SH-SY5Y (cell line): ENCODE data around the gene NPAS2.

Experiments used
- GATA2 ChIP-seq: IDR thresholded peaks from 2 replicates; pipeline ENCODE4 v1.6.1; 2011; ENCODE audit warnings: mild to moderate bottlenecking, low read depth, low read length
- GATA3 ChIP-seq: IDR thresholded peaks from 2 replicates; pipeline ENCODE4 v1.6.1; 2011; ENCODE audit warnings: low read depth, mild to moderate bottlenecking, low read length, moderate library complexity

The NPAS2 gene

DNA sequence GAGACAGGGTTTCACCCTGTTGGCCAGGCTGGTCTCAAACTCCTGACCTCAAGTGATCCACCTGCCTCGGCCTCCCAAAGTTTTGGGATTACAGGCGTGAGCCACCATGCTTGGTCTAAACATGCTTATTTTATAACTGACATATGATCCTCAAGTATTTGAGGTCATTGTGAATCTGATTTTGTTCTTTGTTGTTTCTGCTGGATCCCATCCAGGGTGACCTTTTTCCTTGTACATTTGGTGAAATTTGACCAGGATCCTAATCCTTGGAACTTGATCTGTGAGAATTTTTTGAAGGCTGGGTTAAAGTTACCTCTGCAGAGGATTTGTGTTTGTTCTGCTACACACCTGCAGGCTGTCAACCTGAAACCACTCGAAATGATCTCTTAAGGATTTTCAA, 49.2 kb downstream of the NPAS2 start:
- TF ChIP-seq GATA2 (no peak), GATA3 (no peak)

DNA sequence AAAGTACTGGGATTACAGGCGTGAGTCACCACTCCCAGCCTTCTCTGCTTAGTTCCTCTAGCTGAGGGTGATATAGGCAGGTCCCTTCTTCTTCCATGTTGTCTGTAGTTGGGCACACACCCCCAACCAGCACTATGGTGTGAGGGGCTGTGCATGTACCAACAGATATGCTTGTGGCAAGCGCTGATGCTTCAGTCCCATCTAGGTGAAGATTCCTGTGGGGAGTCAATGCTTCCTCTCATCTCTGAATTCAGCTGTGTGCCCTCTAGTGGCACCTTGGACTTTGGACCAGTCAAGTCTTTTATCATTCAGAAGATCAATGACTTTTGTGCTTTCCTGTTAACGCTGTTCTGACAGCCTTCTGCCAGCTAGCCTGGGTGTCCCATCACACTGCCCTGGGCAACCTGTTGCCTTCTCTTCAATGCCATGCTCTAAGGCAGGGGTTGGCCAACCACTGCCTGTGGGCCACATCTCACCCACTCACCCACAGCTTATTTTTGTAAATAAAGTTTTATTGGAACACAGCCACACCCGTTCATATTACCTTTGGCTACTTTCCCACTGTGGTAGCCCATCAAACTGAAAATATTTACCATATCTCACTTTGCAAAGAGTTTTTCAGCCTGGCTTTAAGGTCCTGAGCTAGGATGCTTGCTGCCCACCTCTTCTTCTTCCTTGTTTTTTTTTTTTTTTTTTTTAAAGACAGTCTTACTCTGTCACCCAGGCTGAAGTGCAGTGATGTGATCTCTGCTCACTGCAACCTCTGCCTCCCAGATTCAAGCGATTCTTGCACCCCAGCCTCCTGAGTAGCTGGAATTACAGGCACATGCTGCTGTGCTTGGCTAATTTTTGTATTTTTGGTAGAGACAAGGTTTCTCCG, 51.0 kb downstream of the NPAS2 start:
- TF ChIP-seq GATA2 (no peak), GATA3 (no peak)

DNA sequence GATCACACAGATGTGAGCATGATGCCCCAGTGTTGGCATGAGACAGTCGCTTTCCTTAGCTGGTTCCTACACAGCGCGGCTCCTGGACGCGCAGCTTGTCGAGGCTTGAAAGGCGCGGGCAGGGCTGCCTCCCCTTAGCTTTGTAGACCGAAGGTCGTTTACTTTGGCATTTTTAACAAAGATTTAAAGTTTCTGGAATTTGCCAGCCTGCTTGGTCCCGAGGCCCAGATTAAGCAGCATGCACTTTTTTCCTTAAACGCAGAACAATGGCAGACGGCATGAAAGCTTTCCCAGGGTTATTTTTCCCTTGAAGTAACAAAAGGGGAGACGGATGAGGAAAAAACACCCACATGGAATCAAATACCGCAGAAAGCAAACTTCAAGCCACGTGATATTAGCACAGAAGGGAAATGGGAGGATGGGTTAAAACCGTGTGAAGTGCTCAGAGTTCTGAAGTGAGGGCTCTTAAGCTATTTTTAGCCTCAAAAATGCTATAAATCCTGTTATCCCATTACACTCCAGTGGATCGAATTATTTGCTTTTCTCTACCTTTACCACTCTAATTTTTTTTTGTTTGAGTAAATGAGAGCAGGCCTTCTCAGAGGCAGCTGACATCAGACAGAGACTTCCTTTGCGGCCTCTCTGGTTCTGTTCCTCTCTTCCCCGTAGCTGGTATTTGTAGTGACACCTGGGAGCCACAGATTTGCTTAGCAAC, 55.7 kb downstream of the NPAS2 start:
- TF ChIP-seq GATA2 (no peak), GATA3 (no peak)

DNA sequence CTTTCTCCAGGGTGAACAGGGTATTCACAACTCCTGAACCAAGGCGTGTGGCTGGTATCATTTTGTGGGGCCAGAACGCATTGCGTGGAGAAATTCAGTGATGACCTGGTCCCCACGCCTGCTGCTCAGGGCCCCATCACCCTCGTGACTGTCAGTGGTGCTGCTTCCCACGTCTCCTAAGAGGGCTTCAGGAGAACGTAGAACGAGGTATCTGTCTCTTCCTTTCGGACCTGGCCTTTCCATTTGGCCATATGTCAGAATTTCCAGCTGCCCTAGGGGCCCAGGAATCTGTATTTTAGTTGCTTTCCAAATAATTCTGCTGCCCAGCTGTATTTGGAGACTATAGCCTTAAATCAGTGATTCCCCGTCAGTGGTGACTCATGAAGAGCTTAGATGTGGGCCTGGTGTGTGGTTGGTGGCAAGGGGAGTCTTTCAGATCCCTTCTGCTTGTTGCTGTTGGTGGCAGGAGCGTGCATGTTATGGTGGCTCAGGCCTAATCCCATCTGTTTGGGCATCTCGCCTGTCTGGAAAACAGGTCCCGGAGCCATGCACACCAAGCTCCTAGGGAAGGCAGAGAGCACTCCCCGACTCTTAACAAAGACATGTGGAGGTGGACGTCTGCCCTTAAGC, 56.4 kb downstream of the NPAS2 start:
- TF ChIP-seq GATA3 (no peak), GATA2 (no peak)

DNA sequence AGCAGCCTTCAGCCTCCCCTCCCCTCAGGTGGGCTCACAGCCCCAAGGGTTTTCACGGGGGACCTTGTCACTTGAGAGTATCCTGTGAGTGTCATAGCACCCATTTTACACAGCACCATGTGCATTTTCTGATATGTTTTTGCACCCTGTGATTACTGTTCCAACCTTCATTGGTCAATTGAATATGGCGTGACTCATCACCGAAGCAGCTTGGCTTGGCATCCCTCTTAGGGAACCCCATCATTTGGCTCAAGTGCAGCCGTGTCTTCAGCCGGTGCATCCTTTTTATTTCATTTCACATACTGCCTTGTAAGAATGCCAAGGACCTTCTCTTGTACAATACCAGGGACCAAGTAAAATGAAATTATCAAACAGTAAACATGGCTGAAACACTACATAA, 57.6 kb downstream of the NPAS2 start:
- TF ChIP-seq GATA2 (no peak), GATA3 (no peak)

DNA sequence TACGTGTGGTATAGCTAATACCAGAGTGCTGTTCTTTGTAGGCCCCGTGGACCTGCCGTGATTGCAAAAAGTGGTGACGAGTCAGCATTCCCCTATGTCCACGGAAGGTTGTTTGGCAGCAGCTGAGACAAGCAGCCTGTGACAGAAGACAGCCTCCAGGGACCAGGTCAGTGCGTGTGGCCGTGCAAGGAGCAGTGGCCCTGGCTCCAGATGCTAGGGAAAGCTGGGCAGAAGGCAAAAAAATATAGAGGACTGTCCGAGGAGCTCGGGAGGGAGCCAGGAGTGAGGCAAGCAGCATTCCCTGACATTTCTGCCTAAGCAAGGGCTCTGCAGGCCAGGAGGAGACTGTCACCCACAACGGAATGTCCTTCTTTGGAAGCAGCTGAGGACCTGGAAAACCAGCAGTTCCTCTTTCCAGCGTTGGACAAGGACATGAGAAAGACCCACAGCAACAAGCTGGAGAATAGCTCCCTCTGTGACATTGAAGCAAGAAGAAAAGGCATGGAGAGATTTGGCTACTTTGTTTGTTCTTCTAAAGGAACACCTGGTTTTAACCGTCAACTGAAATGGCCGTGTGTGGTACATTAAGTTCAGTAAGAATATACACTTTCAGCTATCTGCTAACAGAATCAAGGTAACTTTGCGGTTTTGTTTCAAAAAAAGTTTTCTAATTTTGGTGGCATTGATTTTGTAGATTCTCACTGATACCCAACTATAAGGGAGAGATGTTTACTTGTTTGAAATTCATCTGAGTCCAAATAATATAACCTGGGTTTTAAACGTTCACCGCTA, 58.3 kb downstream of the NPAS2 start:
- TF ChIP-seq GATA2 (no peak), GATA3 (no peak)

DNA sequence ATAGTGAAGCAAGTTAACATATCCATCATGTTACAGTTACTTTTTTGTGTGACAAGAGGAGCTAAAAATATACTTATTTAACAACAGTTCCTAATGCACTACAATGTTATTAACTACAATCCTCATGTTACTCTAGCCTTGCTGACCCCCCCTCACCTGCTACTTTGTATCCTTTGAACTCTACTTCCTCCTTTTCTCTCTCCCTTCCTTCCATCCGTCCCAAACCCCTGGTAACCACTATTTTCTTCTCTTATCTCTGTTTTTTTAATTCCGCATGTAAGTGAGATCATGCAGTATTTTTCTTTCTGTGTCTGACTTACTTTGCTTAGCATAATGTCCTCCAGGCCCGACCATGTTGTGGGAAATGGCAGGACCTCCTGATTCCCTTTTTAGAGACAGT, 59.4 kb downstream of the NPAS2 start:
- TF ChIP-seq GATA2 (no peak), GATA3 (no peak)

DNA sequence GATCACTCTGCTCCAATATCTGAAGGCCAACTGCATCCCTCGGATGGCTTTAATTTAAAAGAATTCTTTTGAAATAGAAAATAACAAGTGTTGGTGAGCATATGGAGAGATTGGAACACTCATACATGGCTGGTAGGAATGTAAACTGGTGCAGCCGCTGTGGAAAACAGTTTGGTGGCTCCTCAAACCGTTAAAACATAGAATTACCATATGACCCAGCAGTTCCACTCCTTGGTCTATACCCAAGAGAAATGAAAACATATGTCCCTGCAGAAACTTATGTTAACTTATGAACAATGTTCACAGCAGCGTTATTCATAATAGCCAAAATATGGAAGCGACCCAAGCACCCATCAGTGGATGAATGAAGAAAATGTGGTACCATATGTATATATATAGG, 60.1 kb downstream of the NPAS2 start:
- TF ChIP-seq GATA2 (no peak), GATA3 (no peak)

DNA sequence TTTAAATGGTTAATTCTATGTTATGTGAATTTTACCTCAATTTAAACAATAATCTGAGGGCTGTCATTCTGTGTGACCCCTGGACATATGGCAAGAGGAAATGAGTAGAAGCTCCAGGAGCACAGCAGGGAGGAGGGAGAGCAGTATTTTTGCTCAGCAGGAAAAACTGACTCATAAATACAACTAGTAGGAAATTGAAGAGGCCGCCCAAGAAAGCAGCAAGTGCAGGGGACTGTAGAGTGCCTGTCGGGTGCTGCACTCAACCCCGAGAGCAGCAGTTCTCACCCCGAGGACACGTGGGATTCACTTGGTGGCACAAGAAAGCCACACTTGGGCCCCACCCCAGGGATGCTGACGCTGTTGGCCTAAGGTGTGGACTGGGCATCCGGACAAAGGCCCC, 60.8 kb downstream of the NPAS2 start:
- TF ChIP-seq GATA3 (no peak), GATA2 (no peak)

DNA sequence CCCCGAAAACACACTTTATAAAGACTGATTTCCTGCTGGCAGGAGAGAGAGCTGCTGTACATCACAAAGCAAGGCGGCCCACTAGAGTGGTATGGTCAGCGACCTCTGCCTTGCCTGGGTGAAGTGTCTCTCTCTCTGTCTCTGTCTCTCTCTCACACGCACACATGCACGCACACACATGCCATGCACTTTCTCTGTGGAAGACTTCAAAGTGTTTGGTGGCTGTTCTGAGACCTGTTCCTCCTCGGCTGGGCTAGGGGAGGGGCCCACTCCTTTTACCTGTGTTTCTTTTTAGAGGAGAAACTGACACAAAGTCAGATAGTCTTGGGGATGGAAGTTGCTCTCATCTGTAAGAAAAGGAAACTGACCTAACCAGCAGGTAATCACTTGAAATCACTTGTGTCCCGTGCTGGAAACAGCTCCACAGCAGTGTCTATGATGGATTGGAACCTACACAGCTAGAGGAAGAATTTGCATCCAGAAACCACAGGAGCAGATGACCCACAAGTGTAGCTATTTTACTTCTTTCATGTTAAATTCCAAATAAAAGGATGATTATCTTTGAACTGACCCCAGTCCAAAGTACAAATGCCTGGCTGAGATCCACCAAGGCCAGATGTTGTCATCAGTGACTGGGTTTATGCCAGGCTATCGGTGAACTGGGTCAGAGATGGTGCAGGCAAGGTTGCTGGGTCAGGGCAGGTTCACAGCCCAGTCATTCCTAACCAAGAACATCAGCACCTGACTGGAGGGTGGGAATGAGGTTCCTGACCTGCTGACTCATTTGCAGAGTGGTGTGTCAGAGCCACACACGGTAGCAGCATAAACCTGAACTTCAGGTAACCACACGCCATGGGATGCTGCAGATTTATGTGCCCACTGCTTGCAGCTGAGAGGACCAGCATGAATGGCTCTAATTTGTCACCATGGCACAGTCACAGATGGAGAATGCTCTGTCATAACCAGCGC, 63.0 kb downstream of the NPAS2 start:
- TF ChIP-seq GATA2, result no peak
- no peak for TF ChIP-seq GATA3

DNA sequence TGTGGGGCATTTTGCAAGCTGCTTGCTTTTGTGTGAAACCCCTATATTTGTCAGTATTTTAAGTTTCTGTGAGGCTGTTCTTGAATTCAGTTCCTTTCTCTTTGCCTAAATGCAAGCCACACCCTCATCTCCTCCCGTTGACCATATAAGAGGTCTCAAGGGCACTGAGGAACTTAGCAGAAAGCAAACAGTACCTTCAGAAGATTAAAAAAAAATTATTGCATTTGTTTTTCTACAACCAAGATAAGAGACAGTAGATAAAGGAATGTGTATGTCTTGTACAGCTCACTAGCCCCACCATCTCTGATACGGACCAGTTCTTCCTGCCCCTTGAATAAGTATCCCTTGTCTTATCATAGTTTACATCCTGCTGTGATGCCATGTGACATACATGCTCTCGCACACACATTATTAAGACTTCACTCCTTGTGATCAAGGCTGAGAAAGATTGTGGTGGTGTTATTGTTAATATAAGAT, 64.2 kb downstream of the NPAS2 start:
- TF ChIP-seq GATA3 (no peak), GATA2 (no peak)

DNA sequence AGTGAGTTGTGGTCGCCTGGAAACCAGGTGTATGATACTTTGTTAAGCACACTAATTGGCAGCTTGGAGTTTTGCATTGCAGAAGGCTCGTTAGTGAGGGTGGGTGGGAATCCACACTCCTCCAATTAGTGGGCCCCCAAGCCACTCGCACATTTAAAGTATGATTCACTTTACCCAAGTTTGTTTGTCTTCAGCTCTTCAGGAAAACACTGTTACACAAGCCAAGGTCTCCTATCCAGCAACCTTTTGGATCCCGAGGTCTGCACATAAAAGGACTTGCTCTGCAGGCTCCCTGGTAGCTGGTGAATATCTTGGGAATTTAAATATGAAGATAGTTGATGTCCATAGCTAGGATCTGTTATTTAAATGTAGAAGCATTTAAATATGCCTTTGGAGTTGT, 66.1 kb downstream of the NPAS2 start:
- no peak for TF ChIP-seq GATA3
- no peak for TF ChIP-seq GATA2
